ENCODE data around the gene ZNF385B. TPM values are rescaled to one million over a fixed set of nuclear protein-coding genes. Genes with fewer than 3 reads are reported as not detected.

ZNF385B gene
- total RNA-seq, 1 donor from 2014 or later = 0.25 TPM

DNA sequence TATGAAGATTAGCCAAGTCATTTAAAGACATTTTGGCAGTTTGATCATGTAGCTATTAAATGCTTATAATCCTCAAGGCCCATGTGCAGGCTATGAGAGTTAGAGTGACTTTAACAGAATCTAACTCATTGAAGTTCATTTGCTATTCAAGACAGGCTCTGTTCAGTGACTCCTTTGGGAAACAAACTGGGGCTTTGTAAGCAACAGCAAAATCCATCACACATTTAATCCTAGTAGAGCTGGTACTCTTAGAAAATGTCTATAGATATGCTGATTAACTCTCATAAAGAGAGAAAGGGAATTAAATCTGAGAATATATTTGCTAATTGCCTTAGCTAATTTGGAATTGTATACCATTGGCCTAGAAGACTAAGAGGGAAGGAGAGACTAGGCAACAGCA is 414.0 kb downstream of the ZNF385B start:
- DNase-seq (ENCODE audit: low read depth) = no peak
- no peaks in the 10 kb centered on the region for H3K36me3 ChIP-seq (ENCODE audit: control insufficient read depth, insufficient read depth, low read length)
- TF ChIP-seq, protein P1, sequence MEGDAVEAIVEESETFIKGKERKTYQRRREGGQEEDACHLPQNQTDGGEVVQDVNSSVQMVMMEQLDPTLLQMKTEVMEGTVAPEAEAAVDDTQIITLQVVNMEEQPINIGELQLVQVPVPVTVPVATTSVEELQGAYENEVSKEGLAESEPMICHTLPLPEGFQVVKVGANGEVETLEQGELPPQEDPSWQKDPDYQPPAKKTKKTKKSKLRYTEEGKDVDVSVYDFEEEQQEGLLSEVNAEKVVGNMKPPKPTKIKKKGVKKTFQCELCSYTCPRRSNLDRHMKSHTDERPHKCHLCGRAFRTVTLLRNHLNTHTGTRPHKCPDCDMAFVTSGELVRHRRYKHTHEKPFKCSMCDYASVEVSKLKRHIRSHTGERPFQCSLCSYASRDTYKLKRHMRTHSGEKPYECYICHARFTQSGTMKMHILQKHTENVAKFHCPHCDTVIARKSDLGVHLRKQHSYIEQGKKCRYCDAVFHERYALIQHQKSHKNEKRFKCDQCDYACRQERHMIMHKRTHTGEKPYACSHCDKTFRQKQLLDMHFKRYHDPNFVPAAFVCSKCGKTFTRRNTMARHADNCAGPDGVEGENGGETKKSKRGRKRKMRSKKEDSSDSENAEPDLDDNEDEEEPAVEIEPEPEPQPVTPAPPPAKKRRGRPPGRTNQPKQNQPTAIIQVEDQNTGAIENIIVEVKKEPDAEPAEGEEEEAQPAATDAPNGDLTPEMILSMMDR (IDR thresholded peaks at IDR 0.05; ENCODE audit: insufficient read depth, low read length, poor library complexity, severe bottlenecking) = no peak
- H3K27me3 ChIP-seq (ENCODE audit: control insufficient read depth, insufficient read depth, low read length) = no peaks in the 10 kb centered on the region
- no peak overlapping the region for H3K4me3 ChIP-seq (ENCODE audit: low read depth, low read length)

DNA sequence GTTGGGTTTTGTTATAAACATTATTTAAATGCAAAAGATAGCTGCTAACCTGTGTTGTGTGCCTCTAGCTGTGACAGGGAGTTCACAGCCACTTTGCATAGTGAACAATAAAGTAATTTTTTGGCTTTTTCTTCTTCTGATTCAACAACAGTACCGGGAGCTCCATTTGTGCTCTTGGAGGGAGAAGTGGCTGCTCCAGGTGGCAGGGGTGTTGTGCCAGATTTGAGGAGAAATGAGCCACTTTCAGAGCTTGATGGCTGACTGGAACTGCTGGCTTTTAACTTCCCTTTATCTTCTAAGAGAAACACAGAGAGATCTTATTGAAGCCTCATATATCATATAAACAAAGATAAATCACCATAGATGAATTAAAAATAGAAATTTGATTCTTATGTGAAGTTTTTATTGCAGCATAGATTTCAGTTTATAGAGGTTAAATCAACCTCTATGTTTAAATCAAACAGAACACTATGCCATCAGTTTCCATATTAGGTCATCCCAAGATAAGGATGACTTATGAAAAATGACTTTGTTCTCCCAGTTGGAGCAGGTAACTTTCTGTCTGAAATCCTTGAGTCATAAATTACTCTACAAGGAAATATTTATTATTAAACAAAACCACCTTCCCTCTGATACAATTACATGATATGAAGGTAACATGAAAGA is 414.8 kb downstream of the ZNF385B start:
- Histone ChIP-seq H3K36me3 (ENCODE audit: control insufficient read depth, insufficient read depth, low read length) (no peaks in the 10 kb centered on the region), H3K27me3 (ENCODE audit: control insufficient read depth, insufficient read depth, low read length) (no peaks in the 10 kb centered on the region), H3K4me3 (ENCODE audit: low read depth, low read length) (no peak overlapping the region)
- TF ChIP-seq, protein P1 (IDR thresholded peaks at IDR 0.05; ENCODE audit: insufficient read depth, low read length, poor library complexity, severe bottlenecking) = no peak
- no peak for DNase-seq (ENCODE audit: low read depth)

DNA sequence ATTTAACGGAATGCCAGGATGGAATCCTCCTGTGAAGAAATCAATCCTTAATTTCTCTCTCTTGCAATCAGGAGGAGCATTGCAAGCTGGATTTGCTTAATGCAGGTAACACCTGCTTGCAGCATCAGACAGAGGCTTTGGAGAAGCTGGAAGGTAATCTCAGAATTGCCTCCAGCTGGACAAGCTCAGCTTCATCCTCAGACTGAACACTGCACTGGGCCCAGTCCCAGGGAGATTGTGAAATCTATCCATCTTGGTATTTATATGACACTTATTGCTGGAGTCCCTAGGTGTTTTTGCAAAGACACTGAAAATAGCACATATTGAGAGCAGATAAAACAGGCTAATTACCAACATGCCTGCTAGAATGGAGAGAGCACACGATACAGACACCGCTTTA is 417.4 kb downstream of the ZNF385B start:
- TF ChIP-seq, protein P1 (IDR thresholded peaks at IDR 0.05; ENCODE audit: insufficient read depth, low read length, poor library complexity, severe bottlenecking) = no peak
- no peaks in the 10 kb centered on the region for H3K27me3 ChIP-seq (ENCODE audit: control insufficient read depth, insufficient read depth, low read length)
- no peak for DNase-seq (ENCODE audit: low read depth)
- H3K36me3 ChIP-seq (ENCODE audit: control insufficient read depth, insufficient read depth, low read length) = no peaks in the 10 kb centered on the region
- no peak overlapping the region for H3K4me3 ChIP-seq (ENCODE audit: low read depth, low read length)

DNA sequence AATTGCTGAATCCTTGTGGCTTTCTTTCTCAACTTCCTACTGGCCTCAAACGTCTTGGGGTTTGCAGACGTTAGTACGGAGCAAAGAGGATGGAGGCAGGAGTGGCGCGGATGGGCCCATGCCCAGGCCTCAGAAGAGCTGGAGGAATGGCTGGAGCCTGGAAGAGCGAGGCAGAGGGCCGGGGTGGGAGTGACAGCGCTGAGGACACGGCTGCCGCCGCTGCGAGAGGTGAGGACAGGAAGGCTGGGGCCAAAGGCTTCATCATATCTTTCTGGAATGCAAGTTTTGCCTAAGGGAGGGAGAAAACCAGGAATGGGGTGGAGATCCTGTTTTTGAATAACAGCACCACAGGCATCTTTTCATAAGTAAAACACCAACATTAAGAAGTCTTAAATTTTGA is 418.2 kb downstream of the ZNF385B start:
- DNase-seq (ENCODE audit: low read depth) = no peak
- TF ChIP-seq, protein P1 (IDR thresholded peaks at IDR 0.05; ENCODE audit: insufficient read depth, low read length, poor library complexity, severe bottlenecking) = no peak
- Histone ChIP-seq H3K27me3 (ENCODE audit: control insufficient read depth, insufficient read depth, low read length) (no peaks in the 10 kb centered on the region), H3K4me3 (ENCODE audit: low read depth, low read length) (no peak overlapping the region), H3K36me3 (ENCODE audit: control insufficient read depth, insufficient read depth, low read length) (no peaks in the 10 kb centered on the region)

DNA sequence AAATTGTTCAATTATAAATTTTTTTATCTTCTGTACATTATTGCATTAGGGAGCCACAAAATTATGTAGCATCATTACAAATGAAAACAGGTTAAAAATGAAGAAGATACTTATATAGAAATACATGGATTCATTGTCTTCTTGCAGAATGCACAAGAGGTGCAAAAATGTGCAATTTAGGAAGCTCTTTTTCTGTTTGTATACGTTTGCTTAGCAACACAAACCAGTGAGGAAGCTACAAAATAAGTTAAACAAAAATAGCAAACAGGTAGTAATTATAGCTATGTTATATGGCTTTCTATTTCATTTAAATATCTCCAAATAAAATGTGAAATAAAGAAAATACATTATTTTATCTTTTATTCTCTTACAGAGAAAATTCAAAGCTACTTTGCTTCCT is 419.2 kb downstream of the ZNF385B start:
- H3K27me3 ChIP-seq (ENCODE audit: control insufficient read depth, insufficient read depth, low read length) = no peaks in the 10 kb centered on the region
- TF ChIP-seq, protein P1 (IDR thresholded peaks at IDR 0.05; ENCODE audit: insufficient read depth, low read length, poor library complexity, severe bottlenecking) = no peak
- DNase-seq (ENCODE audit: low read depth) = no peak
- H3K36me3 ChIP-seq (ENCODE audit: control insufficient read depth, insufficient read depth, low read length) = no peaks in the 10 kb centered on the region
- no peak overlapping the region for H3K4me3 ChIP-seq (ENCODE audit: low read depth, low read length)

DNA sequence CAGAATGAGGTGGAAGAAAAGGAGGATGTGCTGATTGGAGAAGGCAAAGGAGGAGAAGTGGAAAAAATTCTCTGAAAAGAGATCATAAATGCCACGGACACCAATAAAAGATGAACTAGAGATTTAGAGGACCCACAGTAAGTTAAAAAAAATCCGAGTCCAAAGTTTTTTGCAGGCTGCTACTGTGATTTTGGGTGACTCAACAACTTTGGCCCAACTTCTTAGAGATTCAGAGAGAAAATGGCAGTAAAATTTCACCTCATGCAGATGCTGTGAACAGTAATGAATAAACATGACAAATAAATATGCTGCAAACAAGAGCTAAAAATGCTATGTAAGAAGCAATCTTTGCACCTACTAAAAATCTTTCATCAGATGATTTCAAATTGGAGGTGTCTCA is 419.9 kb downstream of the ZNF385B start:
- DNase-seq (ENCODE audit: low read depth) = no peak
- no peaks in the 10 kb centered on the region for H3K36me3 ChIP-seq (ENCODE audit: control insufficient read depth, insufficient read depth, low read length)
- H3K4me3 ChIP-seq (ENCODE audit: low read depth, low read length) = no peak overlapping the region
- no peaks in the 10 kb centered on the region for H3K27me3 ChIP-seq (ENCODE audit: control insufficient read depth, insufficient read depth, low read length)
- TF ChIP-seq, protein P1 (IDR thresholded peaks at IDR 0.05; ENCODE audit: insufficient read depth, low read length, poor library complexity, severe bottlenecking) = no peak

Measured in kidney epithelial cell (primary cell).